Hematopoietic multipotent progenitor cell treated with erythropoietin and hydrocortisone succinate and interleukin-3 and kit ligand, for 8 days (in vitro differentiated cells): ENCODE measurements around the gene PCDHB11.
"Not testable (repeated sequence)": the region's sequence is repeated elsewhere in the genome, so short reads cannot be mapped to it uniquely, and the experiment has no call there.

Experiments
- DNase-seq: peaks from one replicate; pipeline ENCODE4 v3.0.0-alpha.2; 2015

PCDHB11 gene

DNA sequence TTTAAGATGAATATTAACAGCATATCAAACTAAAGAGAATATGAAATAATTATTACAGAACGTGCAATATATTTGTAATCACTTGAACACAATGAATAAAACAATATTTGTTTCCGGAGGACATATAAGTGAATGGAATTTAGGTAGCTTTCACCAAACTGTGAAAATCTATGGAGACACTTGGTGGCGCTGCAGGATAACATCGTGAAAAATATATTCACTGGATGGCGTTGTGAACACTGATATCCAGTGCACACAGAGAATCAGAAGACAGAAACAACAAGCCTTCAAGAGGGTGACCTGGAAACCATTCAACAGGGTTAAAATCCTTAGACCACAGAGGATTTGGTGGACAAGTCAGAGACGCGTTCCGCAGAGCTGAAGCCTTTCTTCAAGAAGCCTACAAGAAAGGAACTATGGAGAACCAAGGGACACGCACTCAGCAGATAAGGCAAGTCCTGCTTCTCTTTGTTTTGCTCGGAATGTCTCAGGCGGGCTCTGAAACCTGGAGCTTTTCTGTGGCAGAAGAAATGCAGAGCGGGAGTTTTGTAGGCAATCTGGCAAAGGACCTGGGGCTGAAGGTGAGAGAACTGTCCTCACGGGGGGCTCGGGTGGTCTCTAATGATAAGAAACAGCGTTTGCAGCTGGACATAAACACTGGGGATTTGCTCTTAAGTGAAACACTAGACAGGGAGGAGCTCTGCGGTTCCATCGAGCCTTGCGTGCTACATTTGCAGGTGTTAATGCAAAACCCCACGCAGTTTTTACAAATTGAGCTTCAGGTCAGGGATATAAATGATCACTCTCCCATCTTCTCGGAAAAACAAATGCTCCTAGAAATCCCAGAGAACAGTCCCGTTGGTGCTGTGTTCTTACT is at the start of gene PCDHB11:
Gene PCDHB11, plus strand, starts transcription at position 269 of the 877 bp plus-strand sequence. Its CDS starts 148 bp downstream, at position 417.
- no peak for DNase-seq

DNA sequence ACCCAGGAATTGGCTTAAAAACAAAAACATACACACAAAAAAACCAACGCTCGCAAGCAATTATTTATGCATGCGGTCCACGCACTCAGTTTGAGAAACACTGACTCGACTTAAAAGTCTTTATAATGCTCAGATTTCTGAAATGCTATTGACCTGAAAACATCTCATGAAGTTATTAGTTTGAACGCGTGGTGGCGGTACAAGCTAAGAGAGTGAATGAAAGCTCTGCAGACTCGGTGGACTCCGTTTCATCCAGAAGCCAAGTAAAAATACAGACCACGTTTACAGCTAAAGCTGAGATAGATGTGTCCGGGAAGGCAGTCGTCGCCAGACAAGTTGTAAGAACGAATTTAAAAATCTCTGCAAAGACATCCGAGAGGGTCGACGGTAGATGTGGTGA is 49.6 kb upstream of the PCDHB11 start, which contains the start of gene PCDHB6:
Gene PCDHB6, plus strand, starts transcription at position 246 of the 400 bp plus-strand sequence. CDS start 201 bp downstream, outside the sequence.
- no peak for DNase-seq

DNA sequence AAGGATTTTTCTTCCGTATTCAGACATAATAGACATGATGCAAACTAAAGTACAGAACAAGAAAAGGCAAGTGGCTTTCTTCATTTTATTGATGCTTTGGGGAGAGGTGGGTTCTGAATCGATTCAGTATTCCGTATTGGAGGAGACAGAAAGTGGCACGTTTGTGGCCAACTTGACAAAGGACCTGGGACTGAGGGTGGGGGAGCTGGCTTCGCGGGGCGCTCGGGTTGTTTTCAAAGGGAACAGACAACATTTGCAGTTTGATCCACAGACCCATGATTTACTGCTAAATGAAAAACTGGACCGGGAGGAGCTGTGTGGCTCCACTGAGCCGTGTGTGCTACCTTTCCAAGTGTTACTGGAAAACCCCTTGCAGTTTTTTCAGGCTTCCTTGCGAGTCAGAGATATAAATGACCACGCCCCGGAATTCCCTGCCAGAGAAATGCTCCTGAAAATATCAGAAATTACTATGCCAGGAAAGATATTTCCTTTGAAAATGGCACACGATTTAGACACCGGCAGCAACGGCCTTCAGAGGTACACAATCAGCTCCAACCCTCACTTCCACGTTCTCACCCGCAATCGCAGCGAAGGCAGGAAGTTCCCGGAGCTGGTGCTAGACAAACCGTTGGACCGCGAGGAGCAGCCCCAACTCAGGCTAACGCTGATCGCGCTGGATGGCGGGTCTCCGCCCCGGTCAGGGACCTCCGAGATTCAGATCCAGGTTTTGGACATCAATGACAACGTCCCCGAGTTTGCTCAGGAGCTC is 49.0 kb upstream of the PCDHB11 start:
- no peak for DNase-seq

DNA sequence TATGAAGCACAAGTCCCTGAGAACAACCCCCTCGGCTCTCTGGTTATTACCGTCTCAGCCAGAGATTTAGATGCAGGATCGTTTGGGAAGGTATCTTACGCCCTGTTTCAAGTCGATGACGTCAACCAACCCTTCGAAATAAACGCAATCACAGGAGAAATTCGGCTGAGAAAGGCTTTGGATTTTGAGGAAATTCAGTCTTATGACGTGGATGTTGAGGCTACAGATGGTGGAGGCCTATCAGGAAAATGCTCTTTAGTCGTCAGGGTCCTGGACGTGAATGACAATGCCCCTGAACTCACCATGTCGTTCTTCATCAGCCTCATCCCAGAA is 48.5 kb upstream of the PCDHB11 start:
- no peak for DNase-seq

DNA sequence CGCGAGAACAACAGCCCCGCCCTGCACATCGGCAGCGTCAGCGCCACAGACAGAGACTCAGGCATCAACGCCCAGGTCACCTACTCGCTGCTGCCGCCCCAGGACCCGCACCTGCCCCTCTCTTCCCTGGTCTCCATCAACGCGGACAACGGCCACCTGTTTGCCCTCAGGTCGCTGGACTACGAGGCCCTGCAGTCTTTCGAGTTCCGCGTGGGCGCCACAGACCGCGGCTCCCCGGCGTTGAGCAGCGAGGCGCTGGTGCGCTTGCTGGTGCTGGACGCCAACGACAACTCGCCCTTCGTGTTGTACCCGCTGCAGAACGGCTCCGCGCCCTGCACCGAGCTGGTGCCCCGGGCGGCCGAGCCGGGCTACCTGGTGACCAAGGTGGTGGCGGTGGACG is 47.8 kb upstream of the PCDHB11 start:
- DNase-seq: not testable (repeated sequence)

DNA sequence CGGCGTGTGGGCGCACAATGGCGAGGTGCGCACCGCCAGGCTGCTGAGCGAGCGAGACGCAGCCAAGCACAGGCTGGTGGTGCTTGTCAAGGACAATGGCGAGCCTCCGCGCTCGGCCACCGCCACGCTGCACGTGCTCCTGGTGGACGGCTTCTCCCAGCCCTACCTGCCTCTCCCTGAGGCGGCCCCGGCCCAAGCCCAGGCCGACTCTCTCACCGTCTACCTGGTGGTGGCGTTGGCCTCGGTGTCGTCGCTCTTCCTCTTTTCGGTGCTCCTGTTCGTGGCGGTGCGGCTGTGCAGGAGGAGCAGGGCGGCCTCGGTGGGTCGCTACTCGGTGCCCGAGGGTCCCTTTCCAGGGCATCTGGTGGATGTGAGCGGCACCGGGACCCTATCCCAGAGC is 47.3 kb upstream of the PCDHB11 start:
- not testable (repeated sequence) for DNase-seq

DNA sequence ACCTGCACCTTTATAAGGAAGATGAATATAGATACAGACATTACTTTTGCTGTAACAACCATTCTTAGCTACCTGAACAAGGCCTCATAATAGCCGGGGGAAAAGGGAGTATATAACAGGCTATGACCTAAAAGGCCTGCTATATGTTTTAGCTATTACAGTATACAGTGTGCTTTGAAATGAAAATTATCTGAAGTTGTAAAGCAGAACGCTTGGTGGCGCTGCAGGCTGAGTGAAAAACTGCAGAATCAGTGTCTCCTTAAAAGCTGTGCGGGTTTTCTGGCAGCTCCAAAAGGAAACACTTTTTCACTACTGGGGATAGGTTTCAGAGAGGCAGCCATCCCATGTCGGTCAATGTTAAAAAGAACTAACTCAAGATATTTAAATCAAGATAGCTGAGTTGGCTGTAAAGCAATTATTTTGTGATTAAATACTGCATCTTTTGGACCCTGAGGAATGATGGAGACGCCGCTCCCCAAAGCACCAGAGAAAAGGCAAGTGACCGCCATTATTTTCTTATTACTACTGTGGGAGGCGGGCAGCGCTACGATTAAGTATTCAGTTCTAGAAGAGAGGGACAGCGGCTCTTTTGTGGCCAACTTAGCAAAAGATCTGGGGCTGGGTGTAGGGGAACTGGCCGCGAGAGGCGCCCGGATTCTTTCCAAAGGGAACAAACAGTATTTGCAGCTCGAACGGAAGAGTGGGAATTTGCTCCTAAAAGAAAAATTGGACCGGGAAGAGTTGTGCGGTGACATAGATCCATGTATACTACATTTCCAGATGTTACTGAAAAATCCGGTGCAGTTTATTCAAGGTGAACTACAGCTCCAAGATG is 43.7 kb upstream of the PCDHB11 start:
- no peak for DNase-seq

DNA sequence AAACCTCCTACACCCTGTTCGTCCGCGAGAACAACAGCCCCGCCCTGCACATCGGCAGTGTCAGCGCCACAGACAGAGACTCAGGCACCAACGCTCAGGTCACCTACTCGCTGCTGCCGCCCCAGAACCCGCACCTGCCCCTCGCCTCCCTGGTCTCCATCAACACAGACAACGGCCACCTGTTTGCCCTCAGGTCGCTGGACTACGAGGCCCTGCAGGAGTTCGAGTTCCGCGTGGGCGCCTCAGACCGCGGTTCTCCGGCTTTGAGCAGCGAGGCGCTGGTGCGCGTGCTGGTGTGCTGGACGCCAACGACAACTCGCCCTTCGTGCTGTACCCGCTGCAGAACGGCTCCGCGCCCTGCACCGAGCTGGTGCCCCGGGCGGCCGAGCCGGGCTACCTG is 42.1 kb upstream of the PCDHB11 start:
- not testable (repeated sequence) for DNase-seq

DNA sequence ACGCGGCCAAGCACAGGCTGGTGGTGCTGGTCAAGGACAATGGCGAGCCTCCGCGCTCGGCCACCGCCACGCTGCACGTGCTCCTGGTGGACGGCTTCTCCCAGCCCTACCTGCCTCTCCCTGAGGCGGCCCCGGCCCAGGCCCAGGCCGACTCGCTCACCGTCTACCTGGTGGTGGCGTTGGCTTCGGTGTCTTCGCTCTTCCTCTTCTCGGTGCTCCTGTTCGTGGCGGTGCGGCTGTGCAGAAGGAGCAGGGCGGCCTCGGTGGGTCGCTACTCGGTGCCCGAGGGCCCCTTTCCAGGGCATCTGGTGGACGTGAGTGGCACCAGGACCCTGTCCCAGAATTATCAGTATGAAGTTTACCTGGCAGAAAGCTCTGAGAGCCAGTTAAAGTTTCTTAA is 41.5 kb upstream of the PCDHB11 start:
- not testable (repeated sequence) for DNase-seq

DNA sequence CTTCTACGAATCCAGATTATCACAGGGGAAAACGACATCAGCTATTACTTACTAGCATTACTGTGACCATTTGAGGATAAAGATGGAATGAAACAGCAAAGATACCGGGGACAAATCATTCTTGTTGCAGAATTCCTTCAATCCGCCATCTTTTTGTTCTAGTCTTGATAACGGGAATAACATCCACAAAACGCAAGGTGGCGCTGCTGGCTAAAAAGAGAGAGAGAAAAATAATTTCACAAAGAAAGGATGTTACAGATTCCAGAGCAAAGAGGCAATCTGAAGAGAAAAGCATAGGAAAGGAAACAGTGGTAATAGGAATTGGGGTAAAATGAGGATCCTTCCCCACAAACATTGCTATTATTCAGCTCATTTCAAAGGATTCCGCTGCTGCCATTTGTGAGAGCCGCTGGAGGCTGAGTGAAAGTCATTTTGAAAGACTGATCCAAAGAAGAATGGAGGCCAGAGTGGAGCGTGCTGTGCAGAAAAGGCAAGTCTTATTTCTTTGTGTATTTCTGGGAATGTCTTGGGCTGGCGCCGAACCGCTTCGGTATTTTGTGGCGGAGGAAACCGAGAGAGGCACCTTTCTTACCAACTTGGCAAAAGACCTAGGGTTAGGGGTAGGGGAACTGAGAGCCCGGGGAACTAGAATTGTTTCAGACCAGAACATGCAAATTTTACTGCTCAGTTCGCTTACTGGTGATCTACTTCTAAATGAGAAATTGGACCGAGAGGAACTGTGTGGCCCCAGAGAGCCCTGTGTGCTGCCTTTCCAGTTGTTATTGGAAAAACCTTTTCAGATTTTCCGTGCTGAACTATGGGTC is 26.8 kb upstream of the PCDHB11 start, which contains the start of gene PCDHB7:
Gene PCDHB7, plus strand, starts transcription at position 264 of the 824 bp plus-strand sequence. Its CDS starts 192 bp downstream, at position 456.
- DNase-seq: peak; percentile 29

DNA sequence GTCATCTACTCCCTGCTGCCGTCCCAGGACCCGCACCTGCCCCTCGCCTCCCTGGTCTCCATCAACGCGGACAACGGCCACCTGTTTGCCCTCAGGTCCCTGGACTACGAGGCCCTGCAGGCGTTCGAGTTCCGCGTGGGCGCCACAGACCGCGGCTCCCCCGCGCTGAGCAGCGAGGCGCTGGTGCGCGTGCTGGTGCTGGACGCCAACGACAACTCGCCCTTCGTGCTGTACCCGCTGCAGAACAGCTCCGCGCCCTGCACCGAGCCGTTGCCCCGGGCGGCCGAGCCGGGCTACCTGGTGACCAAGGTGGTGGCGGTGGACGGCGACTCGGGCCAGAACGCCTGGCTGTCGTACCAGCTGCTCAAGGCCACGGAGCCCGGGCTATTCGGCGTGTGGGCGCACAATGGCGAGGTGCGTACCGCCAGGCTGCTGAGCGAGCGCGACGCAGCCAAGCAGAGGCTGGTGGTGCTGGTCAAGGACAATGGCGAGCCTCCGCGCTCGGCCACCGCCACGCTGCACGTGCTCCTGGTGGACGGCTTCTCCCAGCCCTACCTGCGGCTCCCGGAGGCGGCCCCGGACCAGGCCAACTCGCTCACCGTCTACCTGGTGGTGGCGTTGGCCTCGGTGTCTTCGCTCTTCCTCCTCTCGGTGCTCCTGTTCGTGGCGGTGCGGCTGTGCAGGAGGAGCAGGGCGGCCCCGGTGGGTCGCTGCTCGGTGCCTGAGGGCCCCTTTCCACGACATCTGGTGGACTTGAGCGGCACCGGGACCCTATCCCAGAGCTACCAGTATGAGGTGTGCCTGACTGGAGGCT is 24.9 kb upstream of the PCDHB11 start:
- not testable (repeated sequence) for DNase-seq

DNA sequence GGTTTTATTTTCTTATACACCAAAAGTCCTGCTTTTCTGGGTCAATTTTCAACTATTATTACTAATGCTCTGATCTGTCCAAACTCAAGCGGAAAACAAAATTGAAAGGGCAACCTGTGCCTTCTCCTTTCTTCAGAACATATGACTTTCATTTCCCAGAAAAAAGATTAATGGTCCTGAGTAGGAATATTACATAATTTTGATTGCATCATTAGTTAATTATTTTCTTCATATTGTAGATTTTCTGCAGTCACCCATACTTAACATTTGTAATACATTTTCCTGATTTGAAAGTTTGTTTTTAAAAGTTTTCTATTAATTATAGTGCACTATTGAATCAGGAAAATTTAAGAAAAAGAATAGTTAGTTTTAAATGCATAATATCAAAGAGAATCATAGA is 23.5 kb upstream of the PCDHB11 start:
- no peak for DNase-seq

DNA sequence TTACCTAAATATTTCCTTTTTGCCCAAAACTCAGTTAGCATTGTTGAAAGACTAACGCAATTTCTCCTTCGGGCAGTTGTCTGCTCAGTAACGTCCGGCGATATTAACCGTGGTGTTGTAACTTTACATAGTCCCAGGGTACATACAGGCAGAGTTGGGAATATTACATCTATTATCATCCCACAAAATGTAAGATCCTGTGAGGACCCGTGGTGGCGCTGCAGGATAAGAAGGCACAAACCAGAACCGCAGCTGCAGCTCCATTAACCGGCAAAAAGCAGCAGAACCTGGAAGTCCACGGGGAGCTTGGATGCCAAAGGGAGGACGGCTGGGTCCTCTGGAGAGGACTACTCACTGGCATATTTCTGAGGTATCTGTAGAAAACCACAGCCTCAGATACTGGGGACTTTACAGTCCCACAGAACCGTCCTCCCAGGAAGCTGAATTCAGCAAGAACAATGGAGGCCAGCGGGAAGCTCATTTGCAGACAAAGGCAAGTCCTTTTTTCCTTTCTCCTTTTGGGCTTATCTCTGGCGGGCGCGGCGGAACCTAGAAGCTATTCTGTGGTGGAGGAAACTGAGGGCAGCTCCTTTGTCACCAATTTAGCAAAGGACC is 21.7 kb upstream of the PCDHB11 start, which contains the start of gene PCDHB8:
Gene PCDHB8, plus strand, starts transcription at position 214 of the 615 bp plus-strand sequence. Its CDS starts 245 bp downstream, at position 459.
- not testable (repeated sequence) for DNase-seq

DNA sequence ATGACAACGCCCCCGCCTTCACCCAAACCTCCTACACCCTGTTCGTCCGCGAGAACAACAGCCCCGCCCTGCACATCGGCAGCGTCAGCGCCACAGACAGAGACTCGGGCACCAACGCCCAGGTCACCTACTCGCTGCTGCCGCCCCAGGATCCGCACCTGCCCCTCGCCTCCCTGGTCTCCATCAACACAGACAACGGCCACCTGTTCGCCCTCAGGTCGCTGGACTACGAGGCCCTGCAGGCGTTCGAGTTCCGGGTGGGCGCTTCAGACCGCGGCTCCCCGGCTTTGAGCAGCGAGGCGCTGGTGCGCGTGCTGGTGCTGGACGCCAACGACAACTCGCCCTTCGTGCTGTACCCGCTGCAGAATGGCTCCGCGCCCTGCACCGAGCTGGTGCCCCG is 20.1 kb upstream of the PCDHB11 start:
- DNase-seq: not testable (repeated sequence)

DNA sequence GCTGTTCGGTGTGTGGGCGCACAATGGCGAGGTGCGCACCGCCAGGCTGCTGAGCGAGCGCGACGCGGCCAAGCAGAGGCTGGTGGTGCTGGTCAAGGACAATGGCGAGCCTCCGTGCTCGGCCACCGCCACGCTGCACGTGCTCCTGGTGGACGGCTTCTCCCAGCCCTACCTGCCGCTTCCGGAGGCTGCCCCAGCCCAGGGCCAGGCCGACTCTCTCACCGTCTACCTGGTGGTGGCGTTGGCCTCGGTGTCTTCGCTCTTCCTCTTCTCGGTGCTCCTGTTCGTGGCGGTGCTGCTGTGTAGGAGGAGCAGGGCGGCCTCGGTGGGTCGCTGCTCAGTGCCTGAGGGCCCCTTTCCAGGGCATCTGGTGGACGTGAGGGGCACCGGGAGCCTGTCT is 19.6 kb upstream of the PCDHB11 start:
- DNase-seq: not testable (repeated sequence)

DNA sequence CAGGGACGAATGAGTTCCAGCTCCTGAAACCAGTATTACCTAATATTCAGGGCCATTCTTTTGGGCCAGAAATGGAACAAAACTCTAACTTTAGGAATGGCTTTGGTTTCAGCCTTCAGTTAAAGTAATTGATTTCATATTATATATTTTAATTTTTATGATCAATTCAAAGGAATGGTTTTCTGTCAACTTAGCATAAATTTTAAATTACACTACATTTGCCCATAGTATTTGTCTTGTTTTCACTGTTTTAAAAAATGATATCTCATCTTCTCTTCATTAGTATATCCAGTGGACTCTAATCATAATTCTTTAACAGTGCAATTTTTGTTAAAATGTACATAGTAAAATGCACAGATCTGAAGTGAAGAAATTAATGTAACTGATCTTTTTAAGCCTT is 19.1 kb upstream of the PCDHB11 start:
- no peak for DNase-seq

DNA sequence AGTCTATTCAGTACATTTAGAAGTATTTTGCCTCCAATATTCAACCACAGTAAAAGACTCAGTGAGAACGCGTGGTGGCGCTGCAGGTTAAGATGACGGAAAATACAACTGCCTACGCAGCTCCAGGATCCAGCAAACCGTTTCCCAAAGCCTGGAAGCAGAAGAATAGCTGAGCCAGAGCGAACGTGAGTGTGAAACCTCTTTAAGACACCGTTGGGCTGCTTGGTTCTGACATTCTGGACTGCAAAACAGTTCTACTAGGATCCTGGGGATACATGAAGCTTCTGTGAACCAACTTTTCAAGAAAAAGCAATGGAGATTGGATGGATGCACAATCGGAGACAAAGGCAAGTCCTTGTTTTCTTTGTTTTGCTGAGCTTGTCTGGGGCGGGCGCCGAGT is 17.2 kb upstream of the PCDHB11 start, which contains the start of gene PCDHB16:
Gene PCDHB16, plus strand, starts transcription at position 140 of the 400 bp plus-strand sequence. Its CDS starts 173 bp downstream, at position 313.
- DNase-seq: no peak

DNA sequence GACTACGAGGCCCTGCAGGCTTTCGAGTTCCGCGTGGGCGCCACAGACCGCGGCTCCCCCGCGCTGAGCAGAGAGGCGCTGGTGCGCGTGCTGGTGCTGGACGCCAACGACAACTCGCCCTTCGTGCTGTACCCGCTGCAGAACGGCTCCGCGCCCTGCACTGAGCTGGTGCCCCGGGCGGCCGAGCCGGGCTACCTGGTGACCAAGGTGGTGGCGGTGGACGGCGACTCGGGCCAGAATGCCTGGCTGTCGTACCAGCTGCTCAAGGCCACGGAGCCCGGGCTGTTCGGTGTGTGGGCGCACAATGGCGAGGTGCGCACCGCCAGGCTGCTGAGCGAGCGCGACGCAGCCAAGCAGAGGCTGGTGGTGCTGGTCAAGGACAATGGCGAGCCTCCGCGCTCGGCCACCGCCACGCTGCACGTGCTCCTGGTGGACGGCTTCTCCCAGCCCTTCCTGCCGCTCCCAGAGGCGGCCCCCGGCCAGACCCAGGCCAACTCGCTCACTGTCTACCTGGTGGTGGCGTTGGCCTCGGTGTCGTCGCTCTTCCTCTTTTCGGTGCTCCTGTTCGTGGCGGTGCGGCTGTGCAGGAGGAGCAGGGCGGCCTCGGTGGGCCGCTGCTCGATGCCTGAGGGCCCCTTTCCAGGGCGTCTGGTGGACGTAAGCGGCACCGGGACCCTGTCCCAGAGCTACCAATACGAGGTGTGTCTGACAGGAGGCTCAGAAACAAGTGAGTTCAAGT is 15.1 kb upstream of the PCDHB11 start:
- not testable (repeated sequence) for DNase-seq

DNA sequence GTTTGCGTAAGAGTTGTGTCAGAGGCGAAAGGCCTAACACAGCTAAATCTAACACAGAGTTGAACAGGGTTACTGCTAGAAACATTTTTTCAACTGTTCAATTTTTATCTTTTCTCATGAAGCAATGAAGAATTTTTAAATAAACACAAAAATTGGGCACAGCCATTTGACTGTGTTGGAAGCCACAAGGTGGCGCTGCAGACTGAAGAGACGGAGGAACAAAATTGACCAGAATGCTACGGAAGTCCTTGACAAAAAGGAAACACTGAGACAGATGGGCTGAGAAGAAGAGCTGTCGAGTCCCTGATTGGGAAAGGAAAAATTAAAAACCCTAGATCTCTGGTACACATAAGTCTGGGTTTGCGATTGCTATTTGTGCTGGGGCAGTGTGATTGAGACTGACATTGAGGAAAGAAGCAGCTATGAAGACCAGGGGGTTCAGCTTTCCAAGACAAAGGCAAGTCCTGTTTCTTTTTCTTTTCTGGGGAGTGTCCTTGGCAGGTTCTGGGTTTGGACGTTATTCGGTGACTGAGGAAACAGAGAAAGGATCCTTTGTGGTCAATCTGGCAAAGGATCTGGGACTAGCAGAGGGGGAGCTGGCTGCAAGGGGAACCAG is 12.4 kb upstream of the PCDHB11 start, which contains the start of gene PCDHB9:
Gene PCDHB9, plus strand, starts transcription at position 265 of the 616 bp plus-strand sequence. Its CDS starts 158 bp downstream, at position 423.
- DNase-seq: peak; percentile 1
